Endodermal cell (in vitro differentiated cells): ENCODE results near the gene FRG2B. TPM values are rescaled to one million over a fixed set of nuclear protein-coding genes. Genes with fewer than 3 reads are reported as not detected.
"Not testable (repeated sequence)": the region's sequence is repeated elsewhere in the genome, so short reads cannot be mapped to it uniquely, and the experiment has no call there.

ENCODE experiments used
- DNase-seq: peaks from one replicate; pipeline ENCODE4 v3.0.0-alpha.2; 2017
- H3K27ac ChIP-seq: 2 replicates; pipeline ENCODE4 v1.5.1; 2013; ENCODE audit warnings: mild to moderate bottlenecking, low read depth, low read length, moderate library complexity
- H3K27me3 ChIP-seq: 2 replicates; pipeline ENCODE4 v1.6.1; 2013; ENCODE audit warnings: mild to moderate bottlenecking, low read length, moderate library complexity; ENCODE audit not compliant: insufficient read depth, control insufficient read depth, poor library complexity, severe bottlenecking
- H3K36me3 ChIP-seq: 2 replicates; pipeline ENCODE4 v1.7.0; 2013; ENCODE audit warnings: mild to moderate bottlenecking, low read length, moderate library complexity; ENCODE audit not compliant: control insufficient read depth, insufficient read depth
- H3K4me1 ChIP-seq: one replicate; pipeline ENCODE4 v1.7.0; 2013; ENCODE audit warnings: low read length; ENCODE audit not compliant: control insufficient read depth, insufficient read depth
- H3K4me3 ChIP-seq: 2 replicates; pipeline ENCODE4 v1.5.1; 2013; ENCODE audit warnings: mild to moderate bottlenecking, low read length, moderate library complexity
- H3K9ac ChIP-seq: 2 replicates; pipeline ENCODE4 v1.6.1; 2013; ENCODE audit warnings: mild to moderate bottlenecking, low read length, moderate library complexity; ENCODE audit not compliant: poor library complexity, severe bottlenecking; ENCODE audit errors: extremely low read depth
- H3K9me3 ChIP-seq: 2 replicates; pipeline ENCODE4 v1.6.1; 2013; ENCODE audit warnings: mild to moderate bottlenecking, low read length, moderate library complexity; ENCODE audit not compliant: control insufficient read depth
- H3K27ac Mint-ChIP-seq: 2 replicates; pipeline ENCODE4 v1.8.0; 2020; ENCODE audit warnings: mixed read lengths
- H3K27me3 Mint-ChIP-seq: 2 replicates; pipeline ENCODE4 v1.8.0; 2021; ENCODE audit warnings: mild to moderate bottlenecking, mixed read lengths; ENCODE audit not compliant: insufficient read depth
- H3K36me3 Mint-ChIP-seq: 2 replicates; pipeline ENCODE4 v1.8.0; 2020; ENCODE audit warnings: low read depth, mixed read lengths
- H3K4me1 Mint-ChIP-seq: 2 replicates; pipeline ENCODE4 v1.8.0; 2020; ENCODE audit warnings: mixed read lengths
- H3K4me3 Mint-ChIP-seq: 2 replicates; pipeline ENCODE4 v1.8.0; 2020; ENCODE audit warnings: mild to moderate bottlenecking, moderate library complexity, mixed read lengths
- H3K9me3 Mint-ChIP-seq: 2 replicates; pipeline ENCODE4 v1.8.0; 2020; ENCODE audit warnings: mild to moderate bottlenecking, mixed read lengths
- CTCF ChIP-seq: fragments of 200-600 bp; sonication (generic); conservative IDR thresholded peaks from 2 replicates; pipeline ENCODE4 v1.5.0; 2021; ENCODE audit warnings: antibody characterized with exemption, mild to moderate bottlenecking
- WGBS, 2 experiments: methylation state at CpG; one replicate each; pipeline versions ENCODE4 v1.1.5 to v1.1.7; 2013; ENCODE audit warnings: missing lambda C conversion rate in 2 of 2, mixed read lengths in 1 of 2; ENCODE audit not compliant: insufficient coverage in 1 of 2, insufficient read length in 1 of 2; 5-methylcytosine and 5-hydroxymethylcytosine counted together
- total RNA-seq, 2 donors: library from RNA; stranded (reverse); fragmentation: NEBNext Ultra II Directional in 1 of 2; extraction: Animal tissue kit (Norgen Biotek cat#: 25700) in 1 of 2; gene quantifications; 2 replicates in 1 of 2; 3 replicates in 1 of 2; pipeline ENCODE4 v1.2.1, GENCODE V29; 2021

Gene FRG2B
- total RNA-seq, 2 donors from 2014 or later: not detected

GRCh38 chr10:133647075-133647748, 20.6 kb upstream of the FRG2B start:
- not testable (repeated sequence) for H3K36me3 Mint-ChIP-seq, H3K4me1 Mint-ChIP-seq
- 12 to 14% methylated on average over 5 of the region's 18 CpGs for WGBS, 2 experiments

GRCh38 chr10:133637846-133638235, 11.2 kb upstream of the FRG2B start:
- H3K9me3 Mint-ChIP-seq: peaks cover 44% of the 10 kb centered on the region
- not testable (repeated sequence) for H3K4me1 ChIP-seq, H3K9ac ChIP-seq, H3K27me3 Mint-ChIP-seq, DNase-seq, H3K4me3 ChIP-seq, H3K36me3 ChIP-seq, H3K9me3 ChIP-seq, H3K27me3 ChIP-seq, H3K4me3 Mint-ChIP-seq, H3K27ac Mint-ChIP-seq, H3K27ac ChIP-seq, H3K36me3 Mint-ChIP-seq, H3K4me1 Mint-ChIP-seq
- 100% methylated on average over 2 of the region's 30 CpGs; no CpG with 5 or more reads in 1 of the 2 experiments for WGBS, 2 experiments

More at GRCh38 chr10:133647075-133647748, 20.6 kb upstream of the FRG2B start:
- not testable (repeated sequence) for H3K9me3 ChIP-seq, H3K27me3 Mint-ChIP-seq, H3K27ac Mint-ChIP-seq, DNase-seq, H3K4me3 ChIP-seq, H3K4me3 Mint-ChIP-seq, H3K27me3 ChIP-seq, H3K36me3 ChIP-seq, H3K9ac ChIP-seq, H3K27ac ChIP-seq, H3K4me1 ChIP-seq
- peak; percentile 64 for TF ChIP-seq CTCF
- H3K9me3 Mint-ChIP-seq: peaks cover 10% of the 10 kb centered on the region

DNA sequence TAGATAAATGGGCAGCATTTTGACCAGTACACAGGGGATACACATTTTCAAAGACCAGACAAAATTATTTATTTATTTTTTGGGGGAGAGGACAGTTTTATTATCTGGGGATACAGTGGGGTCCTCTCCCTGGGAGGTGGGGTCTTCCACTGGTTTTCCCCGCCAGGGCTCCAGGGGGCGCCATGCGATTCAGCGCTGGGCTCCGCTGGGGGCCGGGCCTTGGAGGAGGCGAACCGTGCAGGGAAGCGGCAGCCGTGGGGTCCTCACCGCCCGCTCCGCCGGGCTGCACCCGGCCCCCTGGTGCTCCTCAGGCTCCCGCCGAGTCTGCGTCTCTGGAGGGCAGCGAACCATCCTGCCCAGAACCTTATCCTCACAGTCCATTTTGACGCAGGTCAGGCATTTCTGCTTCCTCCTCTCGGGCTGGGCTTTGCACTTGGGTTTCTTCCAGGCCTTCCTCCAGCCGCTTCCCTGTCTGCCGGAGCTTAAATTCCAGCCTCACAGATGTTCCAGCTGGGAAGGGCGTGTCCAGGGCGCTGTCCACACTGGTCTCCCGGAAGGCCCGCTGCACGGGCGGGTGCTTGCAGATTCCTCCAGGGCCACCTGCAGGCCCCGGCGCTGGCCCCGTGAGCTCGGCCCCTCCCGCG, 10.7 kb upstream of the FRG2B start:
- not testable (repeated sequence) for H3K9me3 ChIP-seq, H3K4me3 Mint-ChIP-seq, H3K27ac Mint-ChIP-seq, DNase-seq, H3K27ac ChIP-seq, H3K4me1 Mint-ChIP-seq, H3K36me3 ChIP-seq, H3K36me3 Mint-ChIP-seq, H3K27me3 Mint-ChIP-seq, H3K9ac ChIP-seq, H3K4me1 ChIP-seq, H3K4me3 ChIP-seq, H3K27me3 ChIP-seq
- H3K9me3 Mint-ChIP-seq: peaks cover 47% of the 10 kb centered on the region
- WGBS, 2 experiments: no CpG with 5 or more reads among the region's 35 CpGs

DNA sequence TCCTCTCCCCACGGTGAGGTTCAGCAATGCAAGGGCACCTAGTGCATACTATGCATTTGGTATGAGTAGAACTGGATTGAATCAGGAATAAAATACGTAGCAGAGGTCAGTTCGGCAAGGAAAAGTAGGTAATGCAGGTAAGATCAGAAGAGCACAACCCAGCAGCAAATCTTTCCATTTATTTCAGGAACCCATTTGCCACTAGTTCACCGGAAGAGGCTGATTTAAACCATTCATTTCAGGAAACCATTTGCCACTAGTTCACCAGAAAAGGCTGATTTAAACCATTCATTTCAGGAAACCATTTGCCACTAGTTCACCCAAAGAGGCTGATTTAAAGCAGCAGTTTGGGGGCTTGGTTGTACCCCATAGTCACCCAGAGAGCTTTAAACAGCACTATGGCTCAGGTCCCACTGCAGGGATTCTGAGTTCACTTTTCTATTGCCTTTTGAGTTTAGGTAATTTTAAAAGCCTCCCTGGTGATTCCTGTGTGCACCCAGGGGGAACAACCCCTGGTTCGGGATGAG, 4.2 kb upstream of the FRG2B start:
- H3K4me3 ChIP-seq, H3K36me3 ChIP-seq, DNase-seq, H3K4me1 Mint-ChIP-seq, H3K9ac ChIP-seq, H3K27ac ChIP-seq, H3K4me1 ChIP-seq, H3K27me3 Mint-ChIP-seq, H3K27me3 ChIP-seq, H3K9me3 ChIP-seq, H3K36me3 Mint-ChIP-seq, H3K4me3 Mint-ChIP-seq, H3K27ac Mint-ChIP-seq: not testable (repeated sequence)
- H3K9me3 Mint-ChIP-seq: peaks cover 31% of the 10 kb centered on the region
- no CpG with 5 or more reads among the region's 5 CpGs for WGBS, 2 experiments

- H3K27me3 ChIP-seq: not testable (repeated sequence)
Measured at GRCh38 chr10:133622544-133622943, 4.1 kb downstream of the FRG2B start.

More at GRCh38 chr10:133622544-133622943, 4.1 kb downstream of the FRG2B start:
- H3K4me1 Mint-ChIP-seq, DNase-seq, H3K9ac ChIP-seq, H3K27ac ChIP-seq, H3K4me3 Mint-ChIP-seq, H3K4me3 ChIP-seq, H3K4me1 ChIP-seq, H3K27ac Mint-ChIP-seq, H3K36me3 ChIP-seq, H3K27me3 Mint-ChIP-seq, H3K36me3 Mint-ChIP-seq: not testable (repeated sequence)
- peaks cover 38% of the 10 kb centered on the region for H3K9me3 ChIP-seq
- 87 to 91% methylated on average over 5 to 17 of the region's 31 CpGs for WGBS, 2 experiments
- H3K9me3 Mint-ChIP-seq: peaks cover 54% of the 10 kb centered on the region
